HG03354 (cell line): ENCODE data around the gene TIGD1.

Source experiments
- ATAC-seq: cut with Tn5 transposase; IDR thresholded peaks from one replicate; pipeline ENCODE4 v1.9.1; 2021; ENCODE audit warnings: mild to moderate bottlenecking; ENCODE audit not compliant: unreplicated experiment, poor library complexity, severe bottlenecking

Gene TIGD1

GRCh38 chr2:232504438-232504837 lies 45.9 kb downstream of the TIGD1 start:
- no peak for ATAC-seq

- no peak for ATAC-seq
These were observed 46.5 kb downstream of the TIGD1 start for GRCh38 chr2:232503809-232504323.

DNA sequence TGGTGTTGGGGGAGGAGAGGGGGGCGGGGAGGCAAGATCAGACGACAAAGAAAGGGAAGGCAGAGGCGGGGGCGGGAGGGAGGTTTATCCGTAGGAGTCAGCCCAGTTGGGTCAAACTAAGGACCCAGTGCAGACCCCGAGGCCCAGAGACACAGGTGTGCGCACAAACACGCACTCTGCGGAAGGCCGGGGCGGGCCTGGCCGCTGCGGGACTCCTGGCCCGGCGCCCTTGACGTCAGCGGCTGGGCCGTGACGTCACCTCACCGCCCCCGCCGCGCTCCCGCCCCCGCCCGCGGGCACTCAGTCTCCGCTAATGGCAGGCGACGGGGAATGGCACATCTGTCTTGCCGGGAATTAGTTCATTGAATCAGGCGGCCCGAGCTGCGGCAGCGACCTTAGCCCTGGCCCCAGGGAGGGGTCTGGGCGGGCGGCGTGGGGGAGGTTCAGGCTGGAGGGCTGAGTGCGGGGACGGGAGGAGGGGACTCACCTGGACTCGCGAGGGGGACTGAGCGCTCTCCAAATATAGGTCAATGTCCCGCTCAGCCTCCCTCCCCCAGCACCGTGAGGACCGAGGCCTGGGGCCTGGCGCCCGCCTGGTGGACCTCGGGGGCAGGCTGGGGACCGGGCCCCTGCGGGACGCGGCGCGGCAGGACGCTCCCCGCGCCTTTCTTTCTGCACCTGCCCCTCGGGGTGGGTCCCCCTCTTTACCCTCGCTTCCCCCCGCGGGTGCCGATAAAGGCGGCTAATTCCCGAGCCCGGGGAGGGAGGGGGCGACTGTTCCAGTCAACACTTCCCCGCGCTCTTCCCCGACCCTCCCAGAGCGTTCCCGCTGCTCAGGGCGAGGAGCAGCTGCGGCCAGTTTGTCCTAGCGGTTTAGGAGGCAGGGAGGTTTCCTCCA lies 47.2 kb downstream of the TIGD1 start:
- ATAC-seq, result no peak

DNA sequence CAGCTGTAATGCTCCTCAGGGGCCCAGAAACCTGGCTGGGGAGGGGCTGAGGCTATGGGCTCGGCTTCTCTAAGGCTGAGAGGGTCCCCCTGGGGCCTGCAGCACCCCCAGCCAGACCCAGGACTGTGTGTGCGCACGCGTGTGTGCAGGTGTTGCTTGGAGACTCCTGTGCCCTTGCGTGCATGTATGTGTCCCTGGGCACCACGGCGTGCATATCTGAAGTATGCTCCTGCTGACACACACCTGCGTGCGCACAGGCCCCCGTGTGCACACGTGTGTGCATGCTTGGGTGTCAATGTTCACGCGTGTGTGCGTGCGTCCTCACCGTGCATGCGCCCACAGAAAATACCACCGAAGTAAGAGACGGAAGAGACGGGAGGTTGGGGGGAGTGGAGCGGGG lies 47.8 kb downstream of the TIGD1 start:
- no peak for ATAC-seq

DNA sequence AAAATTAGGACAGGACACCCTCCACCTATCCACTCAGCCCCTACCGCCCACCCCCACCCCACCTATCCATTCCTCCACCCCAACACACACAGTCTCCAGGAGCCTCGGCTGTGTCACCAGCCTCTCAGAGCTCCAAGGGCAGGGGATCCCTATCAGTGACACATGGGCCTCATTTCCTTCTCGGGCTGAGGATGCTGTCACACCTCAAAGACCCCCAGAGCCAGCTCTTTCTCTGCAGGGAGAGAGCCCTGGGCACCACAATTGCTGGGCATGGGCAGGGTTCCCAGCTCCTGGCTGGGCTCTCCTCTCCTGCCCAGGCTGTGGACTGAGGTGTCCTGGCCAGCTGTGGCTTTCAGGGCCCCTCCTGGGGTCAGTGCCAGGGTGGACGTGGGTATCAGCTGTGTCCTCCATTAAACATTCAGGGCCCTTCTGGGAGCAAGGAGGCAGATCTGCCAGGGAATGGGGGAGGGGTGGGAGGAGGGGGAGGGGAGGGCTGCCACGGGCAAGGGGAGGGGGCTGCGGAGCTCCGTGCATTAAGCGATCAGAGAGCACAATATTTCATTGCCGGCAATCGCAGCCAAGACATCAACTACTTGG lies 48.5 kb downstream of the TIGD1 start:
- no peak for ATAC-seq

GRCh38 chr2:232501331-232501771 lies 49.0 kb downstream of the TIGD1 start:
- no peak for ATAC-seq

DNA sequence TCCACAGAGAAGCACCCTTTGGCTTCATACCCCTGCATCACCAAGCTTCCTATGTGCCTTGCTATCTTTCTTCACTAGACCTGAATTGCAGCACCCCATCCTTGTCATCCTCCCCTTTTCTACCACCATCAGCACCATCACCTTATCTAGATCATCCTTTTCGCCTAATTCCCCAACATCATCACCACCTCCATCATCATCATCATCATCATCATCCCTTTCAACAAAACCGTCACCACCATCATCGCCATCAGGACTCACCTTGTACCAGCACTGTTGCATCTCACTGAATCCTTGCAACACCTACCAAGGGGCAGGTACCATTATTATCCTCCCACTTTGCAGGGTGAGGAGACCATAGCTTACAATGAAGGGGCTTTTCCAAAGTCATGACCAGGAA lies 51.9 kb downstream of the TIGD1 start:
- ATAC-seq, result no peak
